ENCODE measurements around the gene CACNA2D3.

The CACNA2D3 gene

DNA sequence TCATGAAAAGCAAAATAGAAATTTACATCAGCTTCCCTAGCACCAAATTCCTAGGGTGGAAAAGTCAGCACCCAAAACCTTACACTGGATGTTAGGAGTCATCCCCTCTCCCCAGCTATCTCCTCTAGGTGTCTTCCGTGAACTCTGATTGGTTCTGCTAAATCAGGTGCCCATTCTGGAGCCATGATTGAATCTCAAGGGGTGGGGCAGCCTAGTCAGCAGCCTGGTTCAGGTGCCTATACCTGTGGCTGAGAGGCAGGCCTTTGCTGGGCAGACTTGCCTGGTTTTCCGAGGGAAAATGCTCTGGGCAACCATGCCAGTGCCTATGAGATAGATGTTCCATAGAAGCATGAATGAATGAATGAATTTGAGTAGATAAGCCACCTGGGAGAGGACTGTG is 468.8 kb downstream of the CACNA2D3 start:
- Histone ChIP-seq H3K79me2 (ENCODE audit: low read length) (no peaks in the 10 kb centered on the region), H3K27me3 (replicated peaks; ENCODE audit: insufficient read depth, low read length) (no peaks in the 10 kb centered on the region), H3K9ac (ENCODE audit: low read length) (no peak overlapping the region), H3F3A (ENCODE audit: insufficient read depth, low read length) (no peaks in the 10 kb centered on the region), H3K4me2 (ENCODE audit: low read depth, low read length) (no peak overlapping the region), H4K20me1 (ENCODE audit: insufficient read depth, low read length) (no peaks in the 10 kb centered on the region), H3K9me2 (replicated peaks; ENCODE audit: insufficient read depth, low read length) (no peaks in the 10 kb centered on the region), H3K27ac (ENCODE audit: low read length) (no peak overlapping the region), H3K4me3 (ENCODE audit: low read length) (no peak overlapping the region), H3K4me1 (ENCODE audit: low read length) (no peaks in the 10 kb centered on the region), H3K9me3 (replicated peaks; ENCODE audit: insufficient read depth, low read length) (no peaks in the 10 kb centered on the region), H2AFZ (ENCODE audit: low read length) (no peak overlapping the region), H3K36me3 (replicated peaks; ENCODE audit: insufficient read depth, low read length) (no peaks in the 10 kb centered on the region)
- TF ChIP-seq, protein P1, sequence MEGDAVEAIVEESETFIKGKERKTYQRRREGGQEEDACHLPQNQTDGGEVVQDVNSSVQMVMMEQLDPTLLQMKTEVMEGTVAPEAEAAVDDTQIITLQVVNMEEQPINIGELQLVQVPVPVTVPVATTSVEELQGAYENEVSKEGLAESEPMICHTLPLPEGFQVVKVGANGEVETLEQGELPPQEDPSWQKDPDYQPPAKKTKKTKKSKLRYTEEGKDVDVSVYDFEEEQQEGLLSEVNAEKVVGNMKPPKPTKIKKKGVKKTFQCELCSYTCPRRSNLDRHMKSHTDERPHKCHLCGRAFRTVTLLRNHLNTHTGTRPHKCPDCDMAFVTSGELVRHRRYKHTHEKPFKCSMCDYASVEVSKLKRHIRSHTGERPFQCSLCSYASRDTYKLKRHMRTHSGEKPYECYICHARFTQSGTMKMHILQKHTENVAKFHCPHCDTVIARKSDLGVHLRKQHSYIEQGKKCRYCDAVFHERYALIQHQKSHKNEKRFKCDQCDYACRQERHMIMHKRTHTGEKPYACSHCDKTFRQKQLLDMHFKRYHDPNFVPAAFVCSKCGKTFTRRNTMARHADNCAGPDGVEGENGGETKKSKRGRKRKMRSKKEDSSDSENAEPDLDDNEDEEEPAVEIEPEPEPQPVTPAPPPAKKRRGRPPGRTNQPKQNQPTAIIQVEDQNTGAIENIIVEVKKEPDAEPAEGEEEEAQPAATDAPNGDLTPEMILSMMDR (IDR thresholded peaks at IDR 0.05; ENCODE audit: low read length): no peak
- TF ChIP-seq EZH2 (optimal IDR thresholded peaks at IDR 0.05; ENCODE audit: low read depth, low read length) (no peak), EZH2phosphoT487 (IDR thresholded peaks at IDR 0.05; ENCODE audit: low read length) (no peak)
- DNase-seq: no peak

DNA sequence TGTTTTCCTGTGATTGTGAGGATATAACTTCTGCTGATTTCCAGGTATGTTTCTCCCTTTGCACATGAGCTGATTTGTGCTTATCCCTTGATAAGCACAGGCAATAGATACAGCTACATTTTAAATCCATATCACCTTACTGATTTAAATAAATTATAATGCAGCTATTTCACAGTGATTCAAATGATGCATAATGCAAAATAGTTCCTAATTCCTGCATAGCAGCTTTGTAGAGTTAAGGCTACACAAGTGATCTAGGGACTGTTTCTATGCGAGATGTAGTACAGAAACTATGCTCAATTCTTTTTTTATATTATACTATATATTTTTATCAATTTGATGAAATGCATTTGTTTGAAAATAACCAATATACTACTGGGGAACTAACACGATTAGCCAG is 471.3 kb downstream of the CACNA2D3 start:
- no peak for DNase-seq

DNA sequence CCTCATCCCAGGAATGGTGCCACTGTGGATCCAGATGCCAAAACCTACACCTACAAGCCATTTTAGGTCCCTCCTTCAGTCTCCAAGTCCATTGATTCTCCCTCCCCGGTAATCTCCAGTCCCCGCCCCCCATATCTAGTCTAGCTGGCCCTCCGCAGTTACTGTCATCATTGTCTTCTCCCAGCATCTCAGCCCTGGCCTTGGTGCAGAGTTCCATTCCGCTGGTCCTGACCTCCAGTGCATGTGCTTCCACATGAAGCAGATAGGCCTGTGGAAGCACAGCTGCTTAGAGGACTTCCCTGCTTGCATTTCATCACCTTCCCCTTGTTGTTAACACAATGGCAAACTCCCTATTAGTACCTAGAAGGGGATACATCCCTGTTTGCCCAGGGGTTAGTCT is 473.7 kb downstream of the CACNA2D3 start:
- Histone ChIP-seq H3K4me2 (ENCODE audit: low read depth, low read length) (no peak overlapping the region), H3K27me3 (replicated peaks; ENCODE audit: insufficient read depth, low read length) (no peaks in the 10 kb centered on the region), H2AFZ (ENCODE audit: low read length) (no peak overlapping the region)

More for the DNA sequence above, 471.3 kb downstream of the CACNA2D3 start:
- H3K4me3 ChIP-seq (ENCODE audit: low read length): no peak overlapping the region
- H3K9me3 ChIP-seq (replicated peaks; ENCODE audit: insufficient read depth, low read length): no peaks in the 10 kb centered on the region
- no peaks in the 10 kb centered on the region for H3K4me1 ChIP-seq (ENCODE audit: low read length)
- H3K36me3 ChIP-seq (replicated peaks; ENCODE audit: insufficient read depth, low read length): no peaks in the 10 kb centered on the region
- no peaks in the 10 kb centered on the region for H3K9me2 ChIP-seq (replicated peaks; ENCODE audit: insufficient read depth, low read length)
- H4K20me1 ChIP-seq (ENCODE audit: insufficient read depth, low read length): no peaks in the 10 kb centered on the region
- H3K4me2 ChIP-seq (ENCODE audit: low read depth, low read length): no peak overlapping the region
- no peak overlapping the region for H2AFZ ChIP-seq (ENCODE audit: low read length)
- H3K9ac ChIP-seq (ENCODE audit: low read length): no peak overlapping the region
- H3K27me3 ChIP-seq (replicated peaks; ENCODE audit: insufficient read depth, low read length): no peaks in the 10 kb centered on the region
- H3K79me2 ChIP-seq (ENCODE audit: low read length): no peaks in the 10 kb centered on the region
- no peak overlapping the region for H3K27ac ChIP-seq (ENCODE audit: low read length)
- TF ChIP-seq EZH2 (optimal IDR thresholded peaks at IDR 0.05; ENCODE audit: low read depth, low read length) (no peak), EZH2phosphoT487 (IDR thresholded peaks at IDR 0.05; ENCODE audit: low read length) (no peak)
- TF ChIP-seq, protein P1 (IDR thresholded peaks at IDR 0.05; ENCODE audit: low read length): no peak
- H3F3A ChIP-seq (ENCODE audit: insufficient read depth, low read length): no peaks in the 10 kb centered on the region

More for the DNA sequence above, 473.7 kb downstream of the CACNA2D3 start:
- Histone ChIP-seq H3K9ac (ENCODE audit: low read length) (no peak overlapping the region), H4K20me1 (ENCODE audit: insufficient read depth, low read length) (no peaks in the 10 kb centered on the region), H3K4me1 (ENCODE audit: low read length) (no peaks in the 10 kb centered on the region), H3F3A (ENCODE audit: insufficient read depth, low read length) (no peaks in the 10 kb centered on the region), H3K9me3 (replicated peaks; ENCODE audit: insufficient read depth, low read length) (no peaks in the 10 kb centered on the region), H3K9me2 (replicated peaks; ENCODE audit: insufficient read depth, low read length) (no peaks in the 10 kb centered on the region), H3K4me3 (ENCODE audit: low read length) (no peak overlapping the region), H3K27ac (ENCODE audit: low read length) (no peak overlapping the region), H3K79me2 (ENCODE audit: low read length) (no peaks in the 10 kb centered on the region), H3K36me3 (replicated peaks; ENCODE audit: insufficient read depth, low read length) (no peaks in the 10 kb centered on the region)
- no peak for DNase-seq
- TF ChIP-seq EZH2phosphoT487 (IDR thresholded peaks at IDR 0.05; ENCODE audit: low read length) (no peak), EZH2 (optimal IDR thresholded peaks at IDR 0.05; ENCODE audit: low read depth, low read length) (no peak)
- TF ChIP-seq, protein P1 (IDR thresholded peaks at IDR 0.05; ENCODE audit: low read length): no peak
